GM21390 (cell line): ENCODE results near the gene EML4.
"Not testable (repeated sequence)": the region's sequence is repeated elsewhere in the genome, so short reads cannot be mapped to it uniquely, and the experiment has no call there.

Experiments
- ATAC-seq: cut with Tn5 transposase; IDR thresholded peaks from one replicate; pipeline ENCODE4 v1.9.1; 2021; ENCODE audit not compliant: unreplicated experiment

The EML4 gene

GRCh38 chr2:42372474-42373200, 203.5 kb downstream of the EML4 start:
- no peak for ATAC-seq

- ATAC-seq: no peak
Measured at GRCh38 chr2:42376758-42377157, 207.6 kb downstream of the EML4 start.

GRCh38 chr2:42378415-42378814, 209.3 kb downstream of the EML4 start:
- no peak for ATAC-seq

GRCh38 chr2:42380026-42380425, 210.9 kb downstream of the EML4 start:
- ATAC-seq: not testable (repeated sequence)

- ATAC-seq: no peak
Measured at GRCh38 chr2:42382144-42382543, 213.0 kb downstream of the EML4 start.
